Psoas muscle (tissue), 8 donors: ENCODE measurements around the gene GRK5. TPM values are rescaled to one million over a fixed set of nuclear protein-coding genes. Genes with fewer than 3 reads are reported as not detected.

ENCODE experiments used
- ATAC-seq, 4 donors: fragments of 200-7000 bp; cut with Tn5 transposase; one replicate each; pipeline ENCODE4 v1.9.1; 2020; ENCODE audit warnings: moderate library complexity in 3 of 4, mild to moderate bottlenecking in 2 of 4
- DNase-seq, 2 donors: peaks; one replicate each; pipeline ENCODE4 v3.0.0-alpha.2; 2020
- H3K27ac ChIP-seq: fragments of 200-600 bp; one replicate; pipeline ENCODE4 v1.8.0; 2022
- H3K27me3 ChIP-seq, 3 donors: fragments of 200-600 bp in 1 of 3; one replicate each; pipeline versions ENCODE4 v1.6.1 to v1.8.0; 2013 to 2022; ENCODE audit warnings: low read length in 2 of 3, mild to moderate bottlenecking in 2 of 3, moderate library complexity in 1 of 3; ENCODE audit not compliant: insufficient read depth in 3 of 3
- H3K36me3 ChIP-seq, 2 donors: fragments of 200-600 bp in 1 of 2; one replicate each; pipeline versions ENCODE4 v1.6.1 to v1.8.0; 2013 to 2022; ENCODE audit warnings: low read depth in 1 of 2, mild to moderate bottlenecking in 1 of 2, moderate library complexity in 1 of 2; ENCODE audit not compliant: insufficient read depth in 1 of 2
- H3K4me1 ChIP-seq: fragments of 200-600 bp; one replicate; pipeline ENCODE4 v1.8.0; 2022
- H3K4me3 ChIP-seq: fragments of 200-600 bp; one replicate; pipeline ENCODE4 v1.8.0; 2022; ENCODE audit warnings: mild to moderate bottlenecking
- H3K9me3 ChIP-seq: fragments of 200-600 bp; one replicate; pipeline ENCODE4 v1.8.0; 2022
- WGBS, 3 donors: extraction: QIAGEN DNeasy Blood & Tissue Kit; methylation state at CpG; one replicate each; pipeline versions ENCODE4 v1.1.6 to v1.1.7; 2013; 5-methylcytosine and 5-hydroxymethylcytosine counted together
- intact Hi-C, 2 donors: fragments of 100-400 bp; cut with DNase I; formaldehyde crosslinking; loops; one replicate each; pipeline versions ENCODE4 v1.11.0 to v1.14.2; 2022
- polyA plus RNA-seq, 3 donors: library from polyadenylated mRNA; stranded (reverse); fragments of 200-250 nt; gene quantifications; one replicate each; pipeline ENCODE4 v1.2.3, GENCODE V29; 2013
- total RNA-seq, 4 donors: library from RNA; stranded (reverse); fragmentation: NEBNext Ultra II Directional in 2 of 4; extraction: Animal tissue kit (Norgen Biotek cat#: 25700) in 2 of 4; gene quantifications; one replicate each; pipeline versions ENCODE4 v1.2.1 to v1.2.4, GENCODE V29; 2021 to 2023
- TF ChIP-seq, protein P1 (sequence below): fragments of 200-600 bp; IDR thresholded peaks from one replicate; pipeline ENCODE4 v1.8.0; 2022; ENCODE audit warnings: antibody characterized with exemption
- donor health status: healthy with polysubstance abuse.
- donor health status: DM: no; HTN: no; CAD: no; lungs with moderate emphysema.
- donor health status: Bipolar disorder and iron deficiency.
- donor health status: healthy.
- donor health status: DM: yes; HTN: yes; CAD: no.
- donor health status: DM: no; HTN: no; CAD: no.
- donor health status: DM: no; HTN: no; CAD: no.
- donor health status: DM: yes; HTN: yes; CAD: no.

Gene GRK5
- total and polyA plus RNA-seq, 7 donors = 7.0 to 15.5 (median 8.0) TPM

- 90 to 100% (median 92%) methylated on average over 3 of the region's 3 CpGs for WGBS, 3 donors
- TF ChIP-seq, protein P1, sequence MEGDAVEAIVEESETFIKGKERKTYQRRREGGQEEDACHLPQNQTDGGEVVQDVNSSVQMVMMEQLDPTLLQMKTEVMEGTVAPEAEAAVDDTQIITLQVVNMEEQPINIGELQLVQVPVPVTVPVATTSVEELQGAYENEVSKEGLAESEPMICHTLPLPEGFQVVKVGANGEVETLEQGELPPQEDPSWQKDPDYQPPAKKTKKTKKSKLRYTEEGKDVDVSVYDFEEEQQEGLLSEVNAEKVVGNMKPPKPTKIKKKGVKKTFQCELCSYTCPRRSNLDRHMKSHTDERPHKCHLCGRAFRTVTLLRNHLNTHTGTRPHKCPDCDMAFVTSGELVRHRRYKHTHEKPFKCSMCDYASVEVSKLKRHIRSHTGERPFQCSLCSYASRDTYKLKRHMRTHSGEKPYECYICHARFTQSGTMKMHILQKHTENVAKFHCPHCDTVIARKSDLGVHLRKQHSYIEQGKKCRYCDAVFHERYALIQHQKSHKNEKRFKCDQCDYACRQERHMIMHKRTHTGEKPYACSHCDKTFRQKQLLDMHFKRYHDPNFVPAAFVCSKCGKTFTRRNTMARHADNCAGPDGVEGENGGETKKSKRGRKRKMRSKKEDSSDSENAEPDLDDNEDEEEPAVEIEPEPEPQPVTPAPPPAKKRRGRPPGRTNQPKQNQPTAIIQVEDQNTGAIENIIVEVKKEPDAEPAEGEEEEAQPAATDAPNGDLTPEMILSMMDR = no peak
- Histone ChIP-seq H3K4me1 (no peaks in the 10 kb centered on the region), H3K4me3 (no peak overlapping the region), H3K36me3 (no peaks in the 10 kb centered on the region), H3K9me3 (no peaks in the 10 kb centered on the region), H3K27ac (no peak overlapping the region), H3K27me3 (no peaks in the 10 kb centered on the region)
- DNase-seq = no peak
- no peak for ATAC-seq
- intact Hi-C loops = no loop called here
Measured at GRCh38 chr10:119325131-119325530, 117.8 kb downstream of the GRK5 start.

DNA sequence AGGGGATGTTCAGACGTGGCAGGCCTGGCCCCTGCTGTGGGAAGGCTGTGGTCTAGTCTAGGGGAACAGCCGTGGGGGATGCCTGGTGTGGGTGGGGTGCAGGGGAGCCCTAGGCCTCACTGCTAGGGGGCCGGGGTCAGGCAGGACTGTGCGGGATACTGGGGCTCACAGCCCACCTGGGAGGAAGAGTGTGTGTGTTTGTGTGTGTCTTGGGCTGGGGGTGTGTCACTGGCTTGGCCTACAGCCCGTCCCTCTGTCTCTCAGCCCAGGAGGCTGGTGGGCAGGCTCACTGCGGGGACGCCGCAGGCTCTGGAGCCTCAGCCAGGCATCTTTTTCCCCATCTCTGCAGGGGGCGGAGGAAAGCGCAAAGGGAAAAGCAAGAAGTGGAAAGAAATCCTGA lies 118.8 kb downstream of the GRK5 start:
- no peak overlapping the region for H3K27ac ChIP-seq
- no peaks in the 10 kb centered on the region for H3K36me3 ChIP-seq
- no peaks in the 10 kb centered on the region for H3K27me3 ChIP-seq
- 84 to 89% (median 88%) methylated on average over 10 of the region's 10 CpGs for WGBS, 3 donors
- no peak for ATAC-seq
- H3K4me1 ChIP-seq = no peaks in the 10 kb centered on the region
- intact Hi-C loops = no loop called here
- no peaks in the 10 kb centered on the region for H3K9me3 ChIP-seq
- TF ChIP-seq, protein P1 = no peak
- DNase-seq = no peak
- H3K4me3 ChIP-seq = no peak overlapping the region

GRCh38 chr10:119327096-119327745 lies 119.8 kb downstream of the GRK5 start:
- no peaks in the 10 kb centered on the region for H3K4me1 ChIP-seq
- 85 to 91% (median 86%) methylated on average over 14 of the region's 14 CpGs for WGBS, 3 donors
- H3K27me3 ChIP-seq = no peaks in the 10 kb centered on the region
- no peak for ATAC-seq
- TF ChIP-seq, protein P1 = no peak
- no peaks in the 10 kb centered on the region for H3K9me3 ChIP-seq
- intact Hi-C loops = no loop called here
- H3K4me3 ChIP-seq = no peak overlapping the region
- no peak for DNase-seq
- H3K27ac ChIP-seq = no peak overlapping the region
- no peaks in the 10 kb centered on the region for H3K36me3 ChIP-seq

- ATAC-seq (no peak), DNase-seq (no peak)
- H3K4me3 ChIP-seq = no peak overlapping the region
- WGBS, 3 donors = 77 to 93% (median 89%) methylated on average over 2 of the region's 2 CpGs
- no peaks in the 10 kb centered on the region for H3K4me1 ChIP-seq
- H3K27me3 ChIP-seq = no peaks in the 10 kb centered on the region
- TF ChIP-seq, protein P1 = no peak
- intact Hi-C loops = no loop called here
- H3K36me3 ChIP-seq = no peaks in the 10 kb centered on the region
- H3K27ac ChIP-seq = no peak overlapping the region
- no peaks in the 10 kb centered on the region for H3K9me3 ChIP-seq
Measured at GRCh38 chr10:119328223-119328622, 120.9 kb downstream of the GRK5 start.

DNA sequence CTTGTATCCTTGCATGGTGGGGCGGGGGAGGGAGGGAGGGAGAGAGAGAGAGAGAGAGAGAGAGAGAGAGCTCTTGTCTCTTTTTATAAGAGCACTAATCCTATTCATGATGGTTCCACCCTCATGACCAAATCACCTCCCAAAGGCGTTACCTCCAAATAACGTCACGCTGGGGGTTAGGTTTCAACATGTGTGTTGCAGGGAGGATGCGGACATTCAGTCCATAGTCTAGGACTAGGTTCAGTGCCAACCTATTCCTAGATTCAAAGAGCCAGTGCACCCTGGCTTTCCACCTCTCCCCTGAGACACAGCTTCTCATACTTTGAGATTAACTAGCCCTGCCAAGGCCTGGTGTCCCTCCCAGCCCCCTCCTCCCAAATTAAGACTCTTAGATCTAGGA lies 123.0 kb downstream of the GRK5 start:
- 70 to 88% (median 86%) methylated on average over 5 of the region's 5 CpGs for WGBS, 3 donors
- H3K4me1 ChIP-seq = no peaks in the 10 kb centered on the region
- TF ChIP-seq, protein P1 = no peak
- H3K27ac ChIP-seq = peak overlapping the region; percentile 23
- no peaks in the 10 kb centered on the region for H3K36me3 ChIP-seq
- no peak overlapping the region for H3K4me3 ChIP-seq
- DNase-seq (peak in 1 of 2 donors; percentile 42), ATAC-seq (peak in 3 of 4 donors; percentile 62 to 78 (median 72))
- H3K27me3 ChIP-seq = no peaks in the 10 kb centered on the region
- intact Hi-C loops = no loop called here
- H3K9me3 ChIP-seq = no peaks in the 10 kb centered on the region
